Stimulated activated naive CD8-positive, alpha-beta T cell treated with anti-CD3 and anti-CD28 coated beads, Interleukin-15, Interleukin-2, amounts not matched to agents 100 ng/mL and 50 ng/mL, for 24 hours (primary cell): Measurements from ENCODE around the gene PIBF1.

Source experiments
- H3K27ac Mint-ChIP-seq: one replicate; pipeline ENCODE4 v1.8.0; 2021; ENCODE audit warnings: mild to moderate bottlenecking, mixed read lengths
- H3K27me3 Mint-ChIP-seq: one replicate; pipeline ENCODE4 v1.8.0; 2021; ENCODE audit warnings: mixed read lengths
- H3K36me3 Mint-ChIP-seq: one replicate; pipeline ENCODE4 v1.8.0; 2021; ENCODE audit warnings: low read depth, mixed read lengths
- H3K4me1 Mint-ChIP-seq: one replicate; pipeline ENCODE4 v1.8.0; 2021; ENCODE audit warnings: low read depth, mixed read lengths
- H3K4me3 Mint-ChIP-seq: one replicate; pipeline ENCODE4 v1.8.0; 2021; ENCODE audit warnings: mild to moderate bottlenecking, mixed read lengths
- H3K9me3 Mint-ChIP-seq: one replicate; pipeline ENCODE4 v1.8.0; 2021; ENCODE audit warnings: mixed read lengths

Gene PIBF1

GRCh38 chr13:72986197-72986596 lies 204.3 kb downstream of the PIBF1 start:
- H3K9me3 Mint-ChIP-seq: no peaks in the 10 kb centered on the region

GRCh38 chr13:72990953-72991352 lies 209.0 kb downstream of the PIBF1 start:
- Mint-ChIP-seq H3K4me1 (no peaks in the 10 kb centered on the region), H3K9me3 (no peaks in the 10 kb centered on the region), H3K27me3 (no peaks in the 10 kb centered on the region), H3K36me3 (peaks cover 22% of the 10 kb centered on the region), H3K27ac (no peak overlapping the region), H3K4me3 (no peak overlapping the region)

More at GRCh38 chr13:72986197-72986596, 204.3 kb downstream of the PIBF1 start:
- Mint-ChIP-seq H3K27me3 (no peaks in the 10 kb centered on the region), H3K4me3 (no peak overlapping the region), H3K36me3 (peaks cover 17% of the 10 kb centered on the region), H3K4me1 (no peaks in the 10 kb centered on the region), H3K27ac (no peak overlapping the region)

GRCh38 chr13:72998012-72998411 lies 216.1 kb downstream of the PIBF1 start:
- Mint-ChIP-seq H3K27ac (no peak overlapping the region), H3K4me1 (peaks cover 10% of the 10 kb centered on the region), H3K27me3 (no peaks in the 10 kb centered on the region), H3K4me3 (no peak overlapping the region), H3K9me3 (no peaks in the 10 kb centered on the region), H3K36me3 (peaks cover 16% of the 10 kb centered on the region)

- no peaks in the 10 kb centered on the region for H3K27me3 Mint-ChIP-seq
- H3K4me1 Mint-ChIP-seq: peaks cover 10% of the 10 kb centered on the region
- H3K9me3 Mint-ChIP-seq: no peaks in the 10 kb centered on the region
- no peak overlapping the region for H3K4me3 Mint-ChIP-seq
- peak overlapping the region; percentile 14 for H3K27ac Mint-ChIP-seq
- peaks cover 27% of the 10 kb centered on the region for H3K36me3 Mint-ChIP-seq
Observed at GRCh38 chr13:73000027-73000674, 218.2 kb downstream of the PIBF1 start.

- Mint-ChIP-seq H3K36me3 (peaks cover 23% of the 10 kb centered on the region), H3K27me3 (no peaks in the 10 kb centered on the region), H3K27ac (no peak overlapping the region), H3K9me3 (no peaks in the 10 kb centered on the region), H3K4me3 (no peak overlapping the region), H3K4me1 (peaks cover 10% of the 10 kb centered on the region)
Observed at GRCh38 chr13:73001971-73002370, 220.0 kb downstream of the PIBF1 start.

- Mint-ChIP-seq H3K36me3 (peaks cover 40% of the 10 kb centered on the region), H3K4me3 (no peak overlapping the region), H3K27me3 (no peaks in the 10 kb centered on the region), H3K9me3 (no peaks in the 10 kb centered on the region), H3K27ac (no peak overlapping the region), H3K4me1 (no peaks in the 10 kb centered on the region)
Observed at GRCh38 chr13:73011751-73012150, 229.8 kb downstream of the PIBF1 start.

GRCh38 chr13:73015805-73016204 lies 233.9 kb downstream of the PIBF1 start:
- Mint-ChIP-seq H3K4me1 (no peaks in the 10 kb centered on the region), H3K9me3 (no peaks in the 10 kb centered on the region), H3K27ac (no peak overlapping the region), H3K27me3 (no peaks in the 10 kb centered on the region), H3K4me3 (no peak overlapping the region), H3K36me3 (peaks cover 45% of the 10 kb centered on the region)

GRCh38 chr13:73018336-73018735 lies 236.4 kb downstream of the PIBF1 start:
- Mint-ChIP-seq H3K27ac (no peak overlapping the region), H3K4me3 (no peak overlapping the region), H3K36me3 (peaks cover 34% of the 10 kb centered on the region)

GRCh38 chr13:73025217-73026012 lies 243.5 kb downstream of the PIBF1 start:
- no peaks in the 10 kb centered on the region for H3K27me3 Mint-ChIP-seq
- H3K27ac Mint-ChIP-seq: no peak overlapping the region
- H3K4me3 Mint-ChIP-seq: no peak overlapping the region
- peaks cover 8% of the 10 kb centered on the region for H3K4me1 Mint-ChIP-seq
- H3K36me3 Mint-ChIP-seq: peaks cover 10% of the 10 kb centered on the region
- no peaks in the 10 kb centered on the region for H3K9me3 Mint-ChIP-seq

More at GRCh38 chr13:73018336-73018735, 236.4 kb downstream of the PIBF1 start:
- Mint-ChIP-seq H3K27me3 (no peaks in the 10 kb centered on the region), H3K4me1 (no peaks in the 10 kb centered on the region), H3K9me3 (no peaks in the 10 kb centered on the region)

- Mint-ChIP-seq H3K27me3 (no peaks in the 10 kb centered on the region), H3K4me3 (no peak overlapping the region), H3K27ac (no peak overlapping the region), H3K4me1 (no peaks in the 10 kb centered on the region), H3K9me3 (no peaks in the 10 kb centered on the region), H3K36me3 (no peaks in the 10 kb centered on the region)
Observed at GRCh38 chr13:73034901-73035300, 253.0 kb downstream of the PIBF1 start.

GRCh38 chr13:73035660-73036059 lies 253.7 kb downstream of the PIBF1 start:
- no peaks in the 10 kb centered on the region for H3K36me3 Mint-ChIP-seq
- no peaks in the 10 kb centered on the region for H3K27me3 Mint-ChIP-seq
- H3K4me3 Mint-ChIP-seq: no peak overlapping the region
- no peaks in the 10 kb centered on the region for H3K4me1 Mint-ChIP-seq
- H3K9me3 Mint-ChIP-seq: no peaks in the 10 kb centered on the region
- no peak overlapping the region for H3K27ac Mint-ChIP-seq

GRCh38 chr13:73036566-73036965 lies 254.6 kb downstream of the PIBF1 start:
- H3K27ac Mint-ChIP-seq: no peak overlapping the region
- H3K27me3 Mint-ChIP-seq: no peaks in the 10 kb centered on the region
- no peaks in the 10 kb centered on the region for H3K9me3 Mint-ChIP-seq
- H3K4me3 Mint-ChIP-seq: no peak overlapping the region
- no peaks in the 10 kb centered on the region for H3K36me3 Mint-ChIP-seq
- H3K4me1 Mint-ChIP-seq: no peaks in the 10 kb centered on the region

GRCh38 chr13:73038064-73038463 lies 256.1 kb downstream of the PIBF1 start:
- H3K4me1 Mint-ChIP-seq: no peaks in the 10 kb centered on the region
- no peaks in the 10 kb centered on the region for H3K9me3 Mint-ChIP-seq
- H3K4me3 Mint-ChIP-seq: no peak overlapping the region
- H3K36me3 Mint-ChIP-seq: no peaks in the 10 kb centered on the region
- H3K27me3 Mint-ChIP-seq: no peaks in the 10 kb centered on the region
- H3K27ac Mint-ChIP-seq: no peak overlapping the region

- Mint-ChIP-seq H3K4me3 (no peak overlapping the region), H3K9me3 (no peaks in the 10 kb centered on the region), H3K27me3 (no peaks in the 10 kb centered on the region), H3K27ac (no peak overlapping the region), H3K36me3 (no peaks in the 10 kb centered on the region), H3K4me1 (no peaks in the 10 kb centered on the region)
Observed at GRCh38 chr13:73039201-73040108, 257.5 kb downstream of the PIBF1 start.

GRCh38 chr13:73040484-73040883 lies 258.6 kb downstream of the PIBF1 start:
- Mint-ChIP-seq H3K4me3 (no peak overlapping the region), H3K36me3 (no peaks in the 10 kb centered on the region)

More at GRCh38 chr13:73040484-73040883, 258.6 kb downstream of the PIBF1 start:
- Mint-ChIP-seq H3K27ac (no peak overlapping the region), H3K9me3 (no peaks in the 10 kb centered on the region), H3K4me1 (no peaks in the 10 kb centered on the region), H3K27me3 (no peaks in the 10 kb centered on the region)
